DOHH2 (cell line): ENCODE measurements around the gene NDUFA13.

Source experiments
- CTCF ChIP-seq: fragments of 200-600 bp; sonication (generic); IDR thresholded peaks from one replicate; pipeline ENCODE4 v1.5.1; 2014; ENCODE audit warnings: antibody characterized with exemption, mild to moderate bottlenecking, low read depth, low read length; ENCODE audit not compliant: poor library complexity, severe bottlenecking
- EZH2phosphoT487 ChIP-seq: fragments of 200-600 bp; sonication (generic); IDR thresholded peaks from 2 replicates; pipeline ENCODE4 v1.6.1; 2017; ENCODE audit warnings: borderline replicate concordance, mild to moderate bottlenecking, antibody characterized with exemption, low read length, moderate library complexity, mixed read lengths

DNA sequence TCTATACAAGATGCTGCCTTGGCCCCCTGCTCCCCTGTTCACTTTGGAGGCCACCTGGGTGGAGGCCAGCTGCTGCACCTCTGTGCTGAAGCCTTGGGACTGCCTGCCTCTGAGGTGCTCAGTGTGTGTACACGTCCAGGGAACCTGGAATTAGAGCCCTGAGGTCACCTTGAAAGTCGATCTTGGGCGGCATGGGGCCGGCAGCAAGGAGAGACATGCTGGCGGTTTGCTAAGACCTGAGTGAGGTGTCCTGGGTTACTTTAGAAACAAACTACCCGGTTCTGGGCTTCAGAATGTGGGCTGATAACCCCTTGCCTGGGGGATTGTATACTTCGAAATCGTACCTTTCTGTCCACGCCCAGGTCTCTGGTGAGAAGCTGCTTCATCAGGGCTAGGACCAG is 26.2 kb upstream of the NDUFA13 start:
- TF ChIP-seq CTCF (no peak), EZH2phosphoT487 (no peak)
